ENCODE results near the gene CA9.

The CA9 gene

GRCh38 chr9:35728041-35728971 lies 54.6 kb downstream of the CA9 start:
- TF ChIP-seq CTCF (IDR thresholded peaks at IDR 0.05; ENCODE audit: control insufficient read depth, extremely low read depth, insufficient read depth), result no peak
- H3K4me3 ChIP-seq (ENCODE audit: low read depth, low read length), result no peak overlapping the region
- no peak for DNase-seq (ENCODE audit: low read depth)

- DNase-seq (ENCODE audit: low read depth), result no peak
- H3K4me3 ChIP-seq (ENCODE audit: low read depth, low read length), result no peak overlapping the region
- TF ChIP-seq CTCF (IDR thresholded peaks at IDR 0.05; ENCODE audit: control insufficient read depth, extremely low read depth, insufficient read depth), result no peak
Observed at GRCh38 chr9:35729101-35729500, 55.4 kb downstream of the CA9 start.

GRCh38 chr9:35729700-35730485 lies 56.2 kb downstream of the CA9 start:
- no peak for DNase-seq (ENCODE audit: low read depth)
- no peak overlapping the region for H3K4me3 ChIP-seq (ENCODE audit: low read depth, low read length)
- peak; percentile 44 for TF ChIP-seq CTCF (IDR thresholded peaks at IDR 0.05; ENCODE audit: control insufficient read depth, extremely low read depth, insufficient read depth)

- DNase-seq (ENCODE audit: low read depth), result no peak
- H3K4me3 ChIP-seq (ENCODE audit: low read depth, low read length), result no peak overlapping the region; the same call in 1 of the 2 replicates
- TF ChIP-seq CTCF (IDR thresholded peaks at IDR 0.05; ENCODE audit: control insufficient read depth, extremely low read depth, insufficient read depth), result no peak
Observed at GRCh38 chr9:35730486-35730854, 56.7 kb downstream of the CA9 start.

Measured in LNCaP clone FGC (cell line).